ENCODE data around the gene FBXW10B.
"Not testable (repeated sequence)": the region's sequence is repeated elsewhere in the genome, so short reads cannot be mapped to it uniquely, and the experiment has no call there.

The FBXW10B gene

DNA sequence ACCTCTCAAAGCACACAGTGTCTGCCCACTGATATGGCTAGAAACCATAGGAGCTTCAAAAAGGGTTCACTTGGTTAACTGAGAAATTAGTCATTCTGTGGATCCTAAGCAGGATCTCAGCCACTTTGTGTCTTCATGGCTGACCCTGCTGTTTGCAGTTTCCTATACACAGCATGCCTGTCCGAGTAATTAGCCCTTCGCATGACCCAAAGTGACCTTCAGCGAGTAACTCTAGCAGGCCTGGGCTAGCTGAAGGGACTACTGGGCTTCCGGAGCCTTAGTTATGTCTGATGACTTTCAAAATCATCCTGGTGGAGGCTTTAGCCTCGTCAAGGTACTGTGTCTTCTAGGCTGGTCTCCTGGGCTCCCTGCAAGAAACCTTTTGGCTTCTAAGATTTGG, 28.9 kb upstream of the FBXW10B start:
- H3K36me3 Mint-ChIP-seq: peaks cover 1% of the 10 kb centered on the region
- no peak overlapping the region for H3K4me3 Mint-ChIP-seq
- H3K4me1 Mint-ChIP-seq: peaks cover 3% of the 10 kb centered on the region
- no peaks in the 10 kb centered on the region for H3K9me3 Mint-ChIP-seq
- no peak overlapping the region for H3K27ac Mint-ChIP-seq
- H3K27me3 Mint-ChIP-seq: no peaks in the 10 kb centered on the region

DNA sequence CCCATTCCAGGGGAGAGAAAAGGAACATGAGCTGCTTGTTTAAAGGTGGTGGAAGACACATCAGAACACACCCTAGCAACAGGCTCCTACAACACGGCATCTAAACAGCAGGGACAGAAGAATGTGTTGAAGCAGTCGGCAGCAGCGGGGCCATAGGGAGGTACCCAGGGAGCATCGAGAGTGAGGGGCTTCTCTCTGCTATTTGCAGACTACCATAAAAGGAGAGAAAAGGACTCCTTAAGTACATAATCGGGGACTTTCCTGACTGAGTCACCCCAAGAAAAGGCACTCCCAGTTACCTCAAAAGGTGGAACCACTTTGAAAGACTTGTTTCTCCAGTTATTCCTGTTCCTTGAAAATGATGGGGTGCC, 26.4 kb upstream of the FBXW10B start:
- H3K27me3 Mint-ChIP-seq, H3K27ac Mint-ChIP-seq, H3K9me3 Mint-ChIP-seq, H3K4me3 Mint-ChIP-seq, H3K36me3 Mint-ChIP-seq, H3K4me1 Mint-ChIP-seq: not testable (repeated sequence)

DNA sequence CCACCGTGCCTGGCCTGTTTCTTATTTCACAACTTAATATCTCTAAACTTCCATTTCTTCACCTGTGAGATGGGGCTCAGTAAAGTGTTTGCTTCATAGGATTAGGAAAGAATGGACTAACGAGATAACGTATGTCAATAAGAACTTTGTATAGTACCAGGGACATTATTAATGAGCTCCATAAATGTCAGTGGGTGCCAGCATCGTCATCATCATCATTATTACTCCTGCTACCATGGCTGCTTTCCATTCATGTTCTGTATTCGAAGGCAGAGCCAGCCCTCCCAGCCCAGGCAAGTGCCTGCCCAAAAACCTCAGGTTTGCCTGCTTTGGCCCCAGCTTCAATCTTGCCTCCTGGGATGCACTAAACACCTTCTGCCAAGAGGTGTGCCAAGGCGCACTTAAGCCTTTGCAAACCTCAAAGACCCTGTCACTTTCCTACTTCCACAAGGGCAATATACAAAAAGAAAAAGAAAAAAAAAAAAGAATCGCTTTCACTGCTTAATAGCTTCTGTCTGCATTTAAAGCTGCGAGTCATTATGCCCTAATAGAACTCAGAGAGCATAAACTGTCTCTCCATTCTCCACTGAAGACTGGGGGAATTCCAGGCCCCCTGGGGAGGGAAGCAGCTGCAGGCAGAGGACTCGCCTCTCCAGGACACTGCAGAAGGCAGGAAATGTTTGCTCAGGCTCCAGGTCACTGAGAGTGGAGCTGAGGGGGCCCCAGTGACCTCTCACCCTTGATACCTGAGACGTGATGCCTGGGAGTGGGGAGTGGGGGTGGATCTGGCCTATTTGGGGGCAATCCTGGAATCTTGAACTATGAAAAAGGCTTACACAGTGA, 25.8 kb upstream of the FBXW10B start:
- not testable (repeated sequence) for H3K36me3 Mint-ChIP-seq

DNA sequence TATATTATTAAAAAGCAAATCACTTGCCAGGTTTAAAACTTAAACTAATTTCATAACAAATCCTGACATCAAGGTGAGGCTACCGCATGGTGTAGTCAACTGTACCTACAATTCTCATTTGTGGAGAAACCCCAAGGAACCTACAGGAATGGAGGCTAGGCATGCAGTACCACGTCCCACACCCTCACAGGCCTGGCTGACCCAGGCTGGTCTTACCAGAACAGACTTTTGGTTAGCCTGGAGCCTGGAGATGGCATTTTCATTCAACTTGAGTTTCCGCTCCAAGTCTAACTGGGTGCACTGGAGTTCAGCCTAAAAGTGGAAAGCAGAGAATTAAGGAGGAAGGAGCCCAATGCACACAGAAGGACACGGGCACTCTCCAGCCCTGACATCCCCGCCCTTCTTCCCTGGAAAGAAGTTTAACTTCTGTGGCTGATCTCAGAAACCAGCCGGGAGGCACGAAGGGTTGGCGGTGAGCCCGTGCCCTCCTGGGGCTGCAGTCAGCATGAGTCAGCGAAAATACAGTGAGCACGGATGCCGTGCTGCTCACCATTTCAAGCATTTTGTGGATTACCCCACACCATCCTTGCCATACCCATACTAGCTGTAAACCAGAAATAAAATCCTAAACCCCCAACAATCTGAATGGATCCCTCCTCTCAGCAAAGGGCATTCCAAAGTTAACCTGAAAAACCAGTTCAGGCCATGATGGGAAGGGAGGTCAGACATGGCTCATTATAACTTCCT, 23.2 kb upstream of the FBXW10B start:
- not testable (repeated sequence) for H3K27me3 Mint-ChIP-seq, H3K4me3 Mint-ChIP-seq, H3K9me3 Mint-ChIP-seq, H3K27ac Mint-ChIP-seq, H3K36me3 Mint-ChIP-seq, H3K4me1 Mint-ChIP-seq

More for the DNA sequence above, 25.8 kb upstream of the FBXW10B start:
- H3K4me1 Mint-ChIP-seq, H3K27ac Mint-ChIP-seq, H3K4me3 Mint-ChIP-seq, H3K9me3 Mint-ChIP-seq, H3K27me3 Mint-ChIP-seq: not testable (repeated sequence)

DNA sequence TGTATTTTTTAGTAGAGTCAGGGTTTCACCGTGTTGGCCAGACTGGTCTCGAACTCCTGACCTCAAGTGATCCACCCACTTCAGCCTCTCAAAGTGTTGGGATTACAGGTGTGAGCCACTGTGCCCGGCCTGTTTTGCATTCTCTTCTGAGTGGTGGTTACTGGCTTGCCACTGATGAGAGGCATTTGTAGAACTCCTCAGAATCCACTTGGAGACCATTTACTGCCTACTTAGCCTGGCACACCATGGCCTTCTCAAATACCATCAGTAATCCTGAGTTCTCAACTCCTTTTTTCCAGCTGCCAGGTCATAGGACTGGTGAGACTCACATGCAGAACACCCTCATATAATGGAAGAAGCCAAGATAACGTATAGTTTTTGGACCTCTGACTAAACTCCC, 22.5 kb upstream of the FBXW10B start:
- not testable (repeated sequence) for H3K27me3 Mint-ChIP-seq, H3K36me3 Mint-ChIP-seq, H3K4me1 Mint-ChIP-seq, H3K4me3 Mint-ChIP-seq, H3K9me3 Mint-ChIP-seq, H3K27ac Mint-ChIP-seq

- H3K9me3 Mint-ChIP-seq, H3K27me3 Mint-ChIP-seq: not testable (repeated sequence)
These were observed 11.5 kb upstream of the FBXW10B start for GRCh38 chr17:15630930-15631453.

DNA sequence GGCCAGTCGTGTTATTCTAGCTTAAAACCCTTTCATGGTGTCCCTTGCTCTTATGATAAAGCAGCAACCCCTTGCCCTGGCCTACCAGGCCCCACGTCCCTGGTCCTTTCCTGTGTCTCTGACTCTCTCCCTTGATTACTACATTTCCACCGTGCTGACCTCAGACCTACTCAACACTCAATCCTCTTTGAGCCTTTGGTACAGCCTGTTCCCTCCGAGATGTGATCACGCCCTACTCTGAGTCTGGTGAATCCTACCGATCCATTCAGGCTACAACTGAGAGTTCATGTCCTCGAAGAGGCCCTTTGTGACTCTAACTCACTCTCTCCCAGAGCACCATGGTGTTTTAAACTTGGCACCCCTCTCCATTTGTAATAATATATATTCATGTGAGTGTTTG, 10.5 kb upstream of the FBXW10B start:
- H3K36me3 Mint-ChIP-seq: peaks cover 12% of the 10 kb centered on the region
- not testable (repeated sequence) for H3K4me1 Mint-ChIP-seq, H3K27ac Mint-ChIP-seq, H3K9me3 Mint-ChIP-seq, H3K4me3 Mint-ChIP-seq, H3K27me3 Mint-ChIP-seq

More at GRCh38 chr17:15630930-15631453, 11.5 kb upstream of the FBXW10B start:
- not testable (repeated sequence) for H3K27ac Mint-ChIP-seq, H3K4me3 Mint-ChIP-seq, H3K4me1 Mint-ChIP-seq
- H3K36me3 Mint-ChIP-seq: peaks cover 12% of the 10 kb centered on the region

GRCh38 chr17:15623661-15624209, 4.2 kb upstream of the FBXW10B start:
- H3K4me1 Mint-ChIP-seq, H3K27ac Mint-ChIP-seq, H3K4me3 Mint-ChIP-seq, H3K36me3 Mint-ChIP-seq, H3K27me3 Mint-ChIP-seq, H3K9me3 Mint-ChIP-seq: not testable (repeated sequence)

- not testable (repeated sequence) for H3K4me1 Mint-ChIP-seq, H3K27ac Mint-ChIP-seq, H3K4me3 Mint-ChIP-seq, H3K27me3 Mint-ChIP-seq, H3K36me3 Mint-ChIP-seq, H3K9me3 Mint-ChIP-seq
These were observed 3.8 kb upstream of the FBXW10B start for GRCh38 chr17:15623255-15623654.

DNA sequence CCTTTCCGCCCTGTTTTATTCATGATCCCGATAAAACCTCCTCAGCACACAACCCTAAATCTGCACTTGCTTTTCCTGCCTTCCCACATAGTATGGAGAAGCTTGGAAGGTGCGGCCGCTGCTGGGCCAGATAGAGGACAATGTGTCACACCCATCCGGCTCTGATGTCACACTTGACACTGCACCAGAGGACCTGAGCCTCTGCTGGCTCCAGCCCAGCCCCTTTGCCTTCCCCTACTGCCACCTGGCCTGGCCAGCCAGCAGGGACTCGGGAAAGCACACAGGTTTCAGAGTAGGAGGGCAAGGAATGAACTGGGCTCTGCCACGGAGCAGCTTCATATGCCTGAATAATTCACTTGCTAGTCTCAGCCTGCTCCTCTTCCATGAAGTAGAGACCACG, 2.6 kb upstream of the FBXW10B start:
- not testable (repeated sequence) for H3K36me3 Mint-ChIP-seq, H3K27me3 Mint-ChIP-seq, H3K27ac Mint-ChIP-seq, H3K4me3 Mint-ChIP-seq, H3K4me1 Mint-ChIP-seq, H3K9me3 Mint-ChIP-seq

DNA sequence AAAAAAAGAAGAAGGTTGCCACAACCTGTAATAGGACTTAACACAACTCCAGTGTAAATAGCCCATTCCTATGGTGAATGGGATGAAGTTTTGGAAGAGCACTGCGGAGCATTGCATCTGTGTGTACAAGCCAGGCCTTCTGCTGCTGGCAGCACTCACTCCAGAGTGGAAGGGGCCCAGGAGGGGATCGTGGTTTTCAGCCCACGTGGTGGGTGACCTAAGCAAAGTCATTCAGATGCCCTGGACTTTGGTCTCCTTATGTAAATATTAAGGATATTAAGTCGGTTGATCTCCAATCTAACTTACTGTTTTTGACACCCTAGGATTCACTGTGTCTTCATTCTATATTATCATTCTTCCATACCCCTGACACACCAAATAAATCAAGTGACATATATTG, 2.7 kb downstream of the FBXW10B start:
- H3K4me3 Mint-ChIP-seq, H3K27me3 Mint-ChIP-seq, H3K36me3 Mint-ChIP-seq, H3K27ac Mint-ChIP-seq, H3K4me1 Mint-ChIP-seq, H3K9me3 Mint-ChIP-seq: not testable (repeated sequence)

GRCh38 chr17:15615850-15616249, 3.7 kb downstream of the FBXW10B start:
- not testable (repeated sequence) for H3K4me3 Mint-ChIP-seq, H3K9me3 Mint-ChIP-seq, H3K27ac Mint-ChIP-seq, H3K27me3 Mint-ChIP-seq, H3K36me3 Mint-ChIP-seq, H3K4me1 Mint-ChIP-seq

DNA sequence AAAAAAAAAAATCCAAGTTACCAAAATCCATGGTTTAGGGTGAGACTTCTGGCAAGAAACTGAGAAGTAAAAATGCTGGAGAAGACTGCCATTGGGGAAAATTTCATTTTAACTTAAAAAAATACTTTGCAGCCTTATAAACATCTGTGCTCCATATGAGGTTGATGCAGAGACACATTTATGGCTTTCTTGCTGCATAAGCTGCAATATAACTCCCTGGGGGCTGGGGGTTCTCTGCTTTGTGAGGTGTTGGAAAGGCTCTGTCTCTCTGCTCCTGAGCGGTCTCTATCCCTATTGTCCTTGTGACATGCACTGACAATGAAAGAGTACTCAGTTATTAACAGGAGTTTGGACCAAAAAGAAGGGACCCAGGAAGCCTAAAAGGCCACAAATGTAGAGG, 6.4 kb downstream of the FBXW10B start:
- H3K9me3 Mint-ChIP-seq, H3K27ac Mint-ChIP-seq, H3K4me1 Mint-ChIP-seq, H3K4me3 Mint-ChIP-seq, H3K27me3 Mint-ChIP-seq, H3K36me3 Mint-ChIP-seq: not testable (repeated sequence)

DNA sequence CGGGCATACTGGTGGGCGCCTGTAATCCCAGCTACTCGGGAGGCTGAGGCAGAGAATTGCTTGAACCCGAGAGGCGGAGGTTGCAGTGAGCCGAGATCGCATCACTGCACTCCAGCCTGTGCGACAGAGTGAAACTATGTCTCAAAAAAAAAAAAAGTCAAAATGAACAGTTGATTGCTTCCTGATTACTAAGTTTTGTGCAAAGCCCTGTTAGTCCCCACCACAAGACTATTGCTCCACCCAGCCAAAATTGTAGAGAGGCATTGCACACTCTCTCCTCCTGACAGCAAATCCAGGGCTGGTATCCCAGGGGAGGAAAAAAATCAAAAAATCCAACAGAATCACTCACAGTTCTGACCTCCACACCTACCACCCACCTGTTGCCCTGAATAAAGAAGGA, 26.5 kb downstream of the FBXW10B start:
- H3K9me3 Mint-ChIP-seq, H3K36me3 Mint-ChIP-seq, H3K27me3 Mint-ChIP-seq, H3K27ac Mint-ChIP-seq, H3K4me3 Mint-ChIP-seq: not testable (repeated sequence)
- H3K4me1 Mint-ChIP-seq: peaks cover 22% of the 10 kb centered on the region

DNA sequence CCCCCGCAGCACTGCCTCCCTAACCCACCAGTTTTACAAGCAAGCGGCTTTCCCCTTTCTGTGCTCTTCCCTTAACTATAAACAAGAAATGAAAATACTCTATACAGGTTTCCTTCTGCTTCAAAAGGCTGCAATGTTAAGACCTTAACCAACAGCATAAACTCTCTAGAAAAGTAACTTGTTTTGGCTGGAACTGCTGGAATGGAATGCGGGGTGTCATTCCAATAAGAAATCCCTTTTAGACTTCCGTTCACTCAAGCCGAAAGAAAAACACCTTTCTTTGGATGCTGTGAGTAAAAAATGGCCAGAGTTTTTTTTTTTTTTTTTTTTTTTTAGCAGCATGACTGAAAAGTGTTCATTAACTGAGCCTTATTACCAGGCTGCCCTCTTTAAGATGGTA, 27.5 kb downstream of the FBXW10B start:
- H3K27ac Mint-ChIP-seq, H3K27me3 Mint-ChIP-seq, H3K36me3 Mint-ChIP-seq, H3K9me3 Mint-ChIP-seq, H3K4me3 Mint-ChIP-seq: not testable (repeated sequence)
- H3K4me1 Mint-ChIP-seq: peaks cover 23% of the 10 kb centered on the region

DNA sequence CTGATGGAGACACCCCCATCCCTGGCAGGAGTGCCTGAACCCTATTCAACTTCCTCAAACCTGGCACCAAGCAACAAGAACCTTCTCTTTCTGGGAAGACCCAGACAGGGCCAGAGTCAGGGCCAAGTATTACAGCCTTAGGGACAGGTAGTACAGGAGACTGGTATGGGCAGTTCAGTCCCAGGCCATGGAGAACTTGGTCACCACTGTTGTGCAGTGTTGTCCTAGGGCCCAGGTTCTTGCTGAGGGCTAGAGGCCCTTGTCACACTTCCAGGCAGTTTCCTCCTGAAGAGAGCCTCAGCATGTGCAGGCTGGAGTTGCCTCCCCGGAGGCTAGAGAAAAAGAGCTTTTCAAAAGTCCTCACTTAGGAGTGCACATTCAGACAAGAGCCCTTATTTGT, 28.7 kb downstream of the FBXW10B start:
- peaks cover 23% of the 10 kb centered on the region for H3K4me1 Mint-ChIP-seq
- not testable (repeated sequence) for H3K27ac Mint-ChIP-seq, H3K4me3 Mint-ChIP-seq, H3K9me3 Mint-ChIP-seq, H3K36me3 Mint-ChIP-seq, H3K27me3 Mint-ChIP-seq
